Measurements from ENCODE around the gene ADAM19.

ADAM19 gene

GRCh38 chr5:157562111-157562581 is 13.4 kb downstream of the ADAM19 start:
- DNase-seq, result no peak

GRCh38 chr5:157561110-157561509 is 14.5 kb downstream of the ADAM19 start:
- DNase-seq, result no peak

- DNase-seq, result no peak
Measured at GRCh38 chr5:157559301-157559700, 16.3 kb downstream of the ADAM19 start.

- DNase-seq, result no peak
Measured at GRCh38 chr5:157558681-157559080, 16.9 kb downstream of the ADAM19 start.

GRCh38 chr5:157558041-157558595 is 17.5 kb downstream of the ADAM19 start:
- no peak for DNase-seq

GRCh38 chr5:157556615-157557418 is 18.8 kb downstream of the ADAM19 start:
- DNase-seq, result no peak

GRCh38 chr5:157555037-157555640 is 20.4 kb downstream of the ADAM19 start:
- DNase-seq, result peak in 1 of 5 experiments; percentile 39

GRCh38 chr5:157554179-157555036 is 21.2 kb downstream of the ADAM19 start:
- no peak for DNase-seq

- no peak for DNase-seq
Measured at GRCh38 chr5:157552650-157553049, 22.9 kb downstream of the ADAM19 start.

- peak in 1 of 5 experiments; percentile 53 for DNase-seq
Measured at GRCh38 chr5:157550663-157551062, 24.9 kb downstream of the ADAM19 start.

- DNase-seq, result peak in 1 of 5 experiments; percentile 54
Measured at GRCh38 chr5:157549954-157550549, 25.5 kb downstream of the ADAM19 start.

GRCh38 chr5:157549283-157549629 is 26.3 kb downstream of the ADAM19 start:
- DNase-seq, result no peak

GRCh38 chr5:157548513-157549282 is 26.9 kb downstream of the ADAM19 start:
- no peak for DNase-seq

GRCh38 chr5:157547941-157548512 is 27.5 kb downstream of the ADAM19 start:
- DNase-seq, result no peak

GRCh38 chr5:157546456-157547100 is 29.0 kb downstream of the ADAM19 start:
- DNase-seq, result no peak

- DNase-seq, result peak in 1 of 5 experiments; percentile 55
Measured at GRCh38 chr5:157545610-157546310, 29.8 kb downstream of the ADAM19 start.

- DNase-seq, result peak in 2 of 5 experiments; percentile 31 to 91
Measured at GRCh38 chr5:157544623-157544989, 31.0 kb downstream of the ADAM19 start.

- DNase-seq, result peak in 1 of 5 experiments; percentile 13
Measured at GRCh38 chr5:157543825-157544622, 31.6 kb downstream of the ADAM19 start.
